GM12874 (cell line): Measurements from ENCODE around the gene GPSM1.

Source experiments
- TF ChIP-seq, protein P1 (sequence below): IDR thresholded peaks from 2 replicates; pipeline ENCODE4 v1.5.1; 2011; ENCODE audit warnings: low read depth, mild to moderate bottlenecking, control low read depth, low read length, moderate library complexity; ENCODE audit not compliant: insufficient read depth

The GPSM1 gene

DNA sequence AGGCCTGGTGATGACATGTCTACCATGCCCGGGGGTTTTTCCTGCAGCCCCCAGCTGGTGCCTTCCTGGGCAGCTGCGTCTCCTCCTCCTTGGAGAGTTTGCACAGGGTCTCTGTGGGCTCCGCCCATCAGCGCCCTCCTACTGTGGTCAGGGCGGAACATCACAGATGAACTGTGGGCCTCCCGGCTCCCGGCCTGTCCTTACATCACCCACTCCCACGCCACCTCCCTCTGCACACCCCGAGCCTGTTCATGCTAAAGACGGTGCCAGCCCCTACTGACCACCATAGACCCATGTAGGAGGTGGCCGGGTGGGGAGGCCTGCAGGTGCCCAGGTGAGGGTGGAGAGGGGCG is 12.6 kb downstream of the GPSM1 start:
- TF ChIP-seq, protein P1, sequence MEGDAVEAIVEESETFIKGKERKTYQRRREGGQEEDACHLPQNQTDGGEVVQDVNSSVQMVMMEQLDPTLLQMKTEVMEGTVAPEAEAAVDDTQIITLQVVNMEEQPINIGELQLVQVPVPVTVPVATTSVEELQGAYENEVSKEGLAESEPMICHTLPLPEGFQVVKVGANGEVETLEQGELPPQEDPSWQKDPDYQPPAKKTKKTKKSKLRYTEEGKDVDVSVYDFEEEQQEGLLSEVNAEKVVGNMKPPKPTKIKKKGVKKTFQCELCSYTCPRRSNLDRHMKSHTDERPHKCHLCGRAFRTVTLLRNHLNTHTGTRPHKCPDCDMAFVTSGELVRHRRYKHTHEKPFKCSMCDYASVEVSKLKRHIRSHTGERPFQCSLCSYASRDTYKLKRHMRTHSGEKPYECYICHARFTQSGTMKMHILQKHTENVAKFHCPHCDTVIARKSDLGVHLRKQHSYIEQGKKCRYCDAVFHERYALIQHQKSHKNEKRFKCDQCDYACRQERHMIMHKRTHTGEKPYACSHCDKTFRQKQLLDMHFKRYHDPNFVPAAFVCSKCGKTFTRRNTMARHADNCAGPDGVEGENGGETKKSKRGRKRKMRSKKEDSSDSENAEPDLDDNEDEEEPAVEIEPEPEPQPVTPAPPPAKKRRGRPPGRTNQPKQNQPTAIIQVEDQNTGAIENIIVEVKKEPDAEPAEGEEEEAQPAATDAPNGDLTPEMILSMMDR: no peak

DNA sequence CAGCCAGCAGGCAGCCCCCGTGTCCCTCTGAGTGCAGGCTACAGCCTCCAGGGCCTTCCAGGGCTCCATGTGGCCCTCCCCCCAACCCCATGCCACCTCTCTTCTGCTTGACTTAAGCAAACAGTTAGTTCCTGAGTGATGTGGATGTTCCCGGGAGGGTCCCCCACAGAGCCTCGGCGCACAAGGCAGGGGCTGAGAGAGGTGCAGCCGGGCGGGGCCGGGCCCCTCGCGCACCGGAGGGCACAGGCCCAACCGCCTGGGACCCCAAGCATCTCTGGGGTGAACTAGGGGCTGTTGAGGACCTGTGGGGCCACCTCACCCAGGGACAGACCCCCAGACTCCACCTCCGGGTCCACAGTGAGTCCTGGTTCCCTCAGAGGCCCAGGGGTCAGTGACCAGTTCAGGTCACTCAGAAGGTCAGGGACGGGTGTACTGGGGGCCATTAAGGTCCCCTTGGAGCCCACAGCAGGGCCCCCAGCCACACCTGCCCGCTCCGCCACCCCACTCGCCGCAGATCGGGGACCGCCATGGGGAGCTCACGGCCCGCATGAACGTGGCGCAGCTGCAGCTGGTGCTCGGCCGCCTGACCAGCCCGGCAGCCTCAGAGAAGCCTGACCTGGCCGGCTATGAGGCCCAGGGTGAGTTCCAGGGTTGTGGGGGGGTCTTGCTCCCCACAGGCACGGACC is 13.2 kb downstream of the GPSM1 start:
- TF ChIP-seq, protein P1: no peak

DNA sequence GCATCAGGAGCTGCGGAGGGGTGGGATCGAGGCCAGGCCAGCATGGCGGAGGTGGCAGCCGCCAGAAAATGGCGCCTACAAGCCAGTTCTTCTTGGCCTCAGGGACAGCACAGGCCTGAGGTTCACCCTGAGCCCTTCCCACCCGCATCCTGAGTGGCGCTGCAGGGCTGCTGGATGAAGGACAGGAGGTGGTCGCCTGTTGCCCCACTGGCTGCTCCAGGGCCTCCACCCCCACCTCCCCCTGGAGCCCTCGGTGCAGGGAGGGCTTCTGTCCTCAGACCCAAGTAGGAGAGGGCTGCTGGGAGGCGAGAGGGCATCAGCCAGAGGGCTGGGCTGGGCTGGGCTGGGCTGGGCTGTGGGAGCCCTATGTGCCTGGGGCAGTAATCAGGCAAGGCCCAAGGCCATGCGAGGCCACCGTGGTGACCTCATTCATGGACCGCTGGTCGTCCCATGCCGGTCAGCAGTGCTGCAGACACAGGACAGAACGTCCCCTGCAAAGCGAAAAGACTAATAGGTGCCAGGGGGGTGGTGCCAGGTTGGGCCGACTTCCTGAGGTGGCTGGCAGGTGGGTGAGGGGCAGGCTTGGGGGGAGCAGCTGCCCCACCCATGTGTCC is 13.8 kb downstream of the GPSM1 start:
- TF ChIP-seq, protein P1: no peak

DNA sequence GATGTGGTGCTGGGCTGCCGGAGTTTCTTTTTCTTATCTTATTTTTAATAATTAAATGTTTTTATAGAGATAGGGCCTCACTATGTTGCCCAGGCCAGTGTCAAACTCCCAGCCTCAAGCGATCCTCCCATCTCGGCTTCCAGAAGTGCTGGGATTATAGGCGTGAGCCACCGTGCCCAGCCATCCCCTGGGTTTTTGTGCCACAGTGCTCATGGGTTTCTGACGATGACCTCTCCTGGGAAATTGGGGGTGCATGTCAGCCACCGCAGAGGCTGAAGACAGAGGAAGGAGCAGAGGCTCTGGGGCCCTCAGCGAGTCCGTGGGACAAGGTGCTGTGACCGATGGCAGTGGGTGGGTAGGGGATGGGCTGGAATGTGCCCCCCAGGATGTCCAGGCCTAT is 14.4 kb downstream of the GPSM1 start:
- TF ChIP-seq, protein P1: no peak

DNA sequence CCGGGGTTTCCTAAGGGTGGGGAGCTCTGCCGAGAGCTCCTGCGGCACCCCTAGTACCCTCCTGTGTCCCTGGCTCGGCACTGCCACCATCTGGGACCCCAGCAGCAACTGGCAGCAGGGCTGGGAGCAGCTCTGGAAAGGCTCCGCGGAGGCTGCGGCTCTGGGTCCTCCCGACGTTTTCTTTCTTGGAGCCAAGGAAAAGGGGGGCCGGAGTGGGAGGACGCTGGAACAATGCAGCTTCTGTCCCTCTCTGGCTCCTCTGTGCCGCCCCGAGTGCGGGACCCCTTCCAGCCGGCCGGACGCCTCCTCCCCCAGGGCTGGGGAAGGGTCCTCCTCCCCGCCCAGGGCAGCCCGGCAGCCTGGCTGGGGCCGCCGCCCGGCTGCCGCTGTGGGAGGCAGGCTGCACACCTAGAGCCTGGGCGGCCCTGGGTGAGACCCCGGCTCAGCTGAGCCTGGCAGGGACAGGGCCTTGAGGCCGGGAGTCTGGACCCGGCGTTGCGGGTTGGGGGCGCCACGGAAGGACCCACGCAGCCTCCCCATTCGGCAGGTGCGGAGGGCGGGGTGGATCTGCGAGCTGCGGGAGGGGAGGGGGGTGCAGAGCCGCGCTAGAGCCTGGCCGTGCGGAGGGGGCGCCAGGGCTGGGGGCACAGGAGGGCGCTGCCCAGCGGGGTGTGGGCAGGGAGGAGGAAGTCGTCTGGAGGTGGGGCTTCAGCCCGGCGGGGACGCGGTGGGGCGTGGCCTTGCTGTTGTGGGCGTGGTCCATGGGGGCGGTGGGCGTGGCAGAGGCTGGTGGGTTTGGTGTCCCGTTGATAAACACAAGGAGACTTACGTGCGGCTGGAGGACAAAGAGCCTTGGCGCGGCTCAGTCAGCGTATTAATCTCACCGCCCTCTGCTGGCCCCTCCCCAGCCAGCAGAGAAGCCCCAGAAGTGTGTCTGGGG is 15.1 kb downstream of the GPSM1 start:
- TF ChIP-seq, protein P1: no peak

DNA sequence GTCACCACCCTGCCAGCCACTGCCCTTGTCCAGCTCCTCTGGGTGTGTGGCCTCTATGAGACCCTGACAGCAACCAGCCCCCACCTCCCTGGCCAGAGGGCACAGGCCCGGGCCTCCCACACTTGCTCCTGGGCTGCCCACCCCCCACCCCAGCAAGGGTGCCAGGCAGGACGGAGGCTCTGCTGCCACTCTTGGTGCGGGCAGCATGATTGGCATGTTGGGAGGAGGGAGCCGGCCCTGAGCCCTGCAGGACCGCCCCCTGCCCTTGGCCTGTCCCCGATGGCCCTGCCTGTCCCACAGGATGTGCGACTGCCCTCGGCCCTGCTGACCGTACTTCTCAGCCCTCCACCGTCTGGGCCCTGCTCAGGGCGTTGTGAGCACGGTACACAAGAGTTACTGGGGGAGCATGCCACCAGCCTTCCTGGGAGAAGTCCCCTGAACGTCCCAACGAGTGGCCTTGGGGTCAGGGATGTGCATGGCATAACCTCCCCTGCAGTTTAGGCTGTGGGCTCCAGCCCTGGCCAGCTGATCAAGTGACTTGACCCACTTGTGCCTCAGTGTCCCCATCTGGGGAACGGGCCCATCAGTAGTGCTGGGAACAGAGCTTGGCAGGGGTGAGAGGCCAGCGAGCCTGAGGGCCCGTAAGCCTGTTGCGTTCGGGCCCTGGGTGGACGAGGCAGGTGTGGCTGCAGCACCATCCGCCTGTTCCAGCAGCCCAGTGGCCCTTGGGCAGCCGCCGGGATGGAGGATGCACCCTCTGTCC is 16.0 kb downstream of the GPSM1 start:
- TF ChIP-seq, protein P1: no peak
